A549 (cell line): ENCODE measurements around the gene ANKRD17.

Experiments
- BHLHE40 ChIP-seq: IDR thresholded peaks from 2 replicates; pipeline ENCODE4 v1.6.1; 2012; ENCODE audit warnings: low read depth, low read length, inconsistent platforms
- CEBPB ChIP-seq, 2 experiments: fragments of >200 bp in 1 of 2; sonication (Bioruptor Twin) in 1 of 2; formaldehyde crosslinking in 1 of 2; IDR thresholded peaks; 2 replicates each; pipeline ENCODE4 v1.6.1; 2012 to 2016
- ESRRA ChIP-seq: fragments of 150-350 bp; IDR thresholded peaks from 2 replicates; pipeline ENCODE4 v1.6.1; 2014; ENCODE audit warnings: mild to moderate bottlenecking, low read length, borderline replicate concordance
- JUN ChIP-seq, 2 experiments: fragments of >200 bp; sonication (Bioruptor Twin); formaldehyde crosslinking; IDR thresholded peaks; 2 replicates in 1 of 2; 3 replicates in 1 of 2; pipeline ENCODE4 v1.6.1; 2016 to 2017
- MAZ ChIP-seq: fragments of 150-350 bp; IDR thresholded peaks from 2 replicates; pipeline ENCODE4 v1.6.1; 2014; ENCODE audit warnings: antibody characterized with exemption, low read depth, low read length, borderline replicate concordance
- POLR2A ChIP-seq: IDR thresholded peaks from 2 replicates; pipeline ENCODE4 v1.6.1; 2012; ENCODE audit warnings: mild to moderate bottlenecking, low read length
- POLR2AphosphoS2 ChIP-seq: conservative IDR thresholded peaks from 2 replicates; pipeline ENCODE4 v1.6.1; 2012; ENCODE audit warnings: low read length, improper control_type of control experiment, inconsistent platforms
- RAD21 ChIP-seq, 2 experiments: fragments of >200 bp in 1 of 2; sonication (Bioruptor Twin) in 1 of 2; formaldehyde crosslinking in 1 of 2; IDR thresholded peaks in 1 of 2; conservative IDR thresholded peaks in 1 of 2; 2 replicates in 1 of 2; 3 replicates in 1 of 2; pipeline ENCODE4 v1.6.1; 2012 to 2018; ENCODE audit warnings: inconsistent platforms in 1 of 2
- RCOR1 ChIP-seq: fragments of 150-350 bp; IDR thresholded peaks from 2 replicates; pipeline ENCODE4 v1.6.1; 2014; ENCODE audit warnings: antibody characterized with exemption, low read length, low read depth
- ZSCAN20 ChIP-seq: fragments of 250-450 bp; sonication (Bioruptor Pico); IDR thresholded peaks from 2 replicates; pipeline ENCODE4 v1.8.0; 2022; ENCODE audit warnings: mild to moderate bottlenecking, moderate library complexity
- TF ChIP-seq, protein P1 (sequence below): fragments of >200 bp; sonication (Bioruptor Twin); formaldehyde crosslinking; IDR thresholded peaks from 3 replicates; pipeline ENCODE4 v1.5.1; 2016
- TF ChIP-seq, protein P2 (sequence below): fragments of 250-450 bp; sonication (Bioruptor Pico); IDR thresholded peaks from 2 replicates; pipeline ENCODE4 v1.5.0; 2021; ENCODE audit warnings: mild to moderate bottlenecking, moderate library complexity, borderline replicate concordance

DNA sequence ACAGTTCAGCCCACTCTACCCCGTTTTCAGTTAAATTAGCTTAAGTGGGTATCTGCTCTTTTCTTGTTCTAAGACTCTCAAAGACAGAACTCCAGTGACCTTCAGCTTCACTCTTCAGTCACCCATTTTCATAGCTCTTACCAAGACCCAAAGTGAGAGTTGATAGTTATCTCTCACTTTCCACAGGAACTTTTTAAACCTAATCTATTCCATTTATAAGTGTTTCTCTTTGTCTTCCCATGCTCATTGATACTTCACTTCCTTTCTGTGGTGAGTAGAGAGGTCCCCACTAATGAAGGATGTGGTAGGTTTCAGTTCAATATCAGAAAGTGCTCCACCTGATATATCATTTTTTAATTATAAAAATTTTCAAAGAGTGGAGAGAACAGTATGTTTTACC lies 222.5 kb downstream of the ANKRD17 start:
- TF ChIP-seq JUN (IDR thresholded peaks at IDR 0.05) (no peak), BHLHE40 (no peak), POLR2AphosphoS2 (no peak), RCOR1 (no peak), RAD21 (conservative IDR thresholded peaks at IDR 0.05 in 1 of 2, IDR thresholded peaks at IDR 0.05 in 1 of 2) (no peak), POLR2A (no peak), MAZ (no peak), CEBPB (IDR thresholded peaks at IDR 0.05) (no peak), ESRRA (no peak), ZSCAN20 (no peak)
- TF ChIP-seq, protein P1, sequence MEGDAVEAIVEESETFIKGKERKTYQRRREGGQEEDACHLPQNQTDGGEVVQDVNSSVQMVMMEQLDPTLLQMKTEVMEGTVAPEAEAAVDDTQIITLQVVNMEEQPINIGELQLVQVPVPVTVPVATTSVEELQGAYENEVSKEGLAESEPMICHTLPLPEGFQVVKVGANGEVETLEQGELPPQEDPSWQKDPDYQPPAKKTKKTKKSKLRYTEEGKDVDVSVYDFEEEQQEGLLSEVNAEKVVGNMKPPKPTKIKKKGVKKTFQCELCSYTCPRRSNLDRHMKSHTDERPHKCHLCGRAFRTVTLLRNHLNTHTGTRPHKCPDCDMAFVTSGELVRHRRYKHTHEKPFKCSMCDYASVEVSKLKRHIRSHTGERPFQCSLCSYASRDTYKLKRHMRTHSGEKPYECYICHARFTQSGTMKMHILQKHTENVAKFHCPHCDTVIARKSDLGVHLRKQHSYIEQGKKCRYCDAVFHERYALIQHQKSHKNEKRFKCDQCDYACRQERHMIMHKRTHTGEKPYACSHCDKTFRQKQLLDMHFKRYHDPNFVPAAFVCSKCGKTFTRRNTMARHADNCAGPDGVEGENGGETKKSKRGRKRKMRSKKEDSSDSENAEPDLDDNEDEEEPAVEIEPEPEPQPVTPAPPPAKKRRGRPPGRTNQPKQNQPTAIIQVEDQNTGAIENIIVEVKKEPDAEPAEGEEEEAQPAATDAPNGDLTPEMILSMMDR: no peak
- TF ChIP-seq, protein P2, sequence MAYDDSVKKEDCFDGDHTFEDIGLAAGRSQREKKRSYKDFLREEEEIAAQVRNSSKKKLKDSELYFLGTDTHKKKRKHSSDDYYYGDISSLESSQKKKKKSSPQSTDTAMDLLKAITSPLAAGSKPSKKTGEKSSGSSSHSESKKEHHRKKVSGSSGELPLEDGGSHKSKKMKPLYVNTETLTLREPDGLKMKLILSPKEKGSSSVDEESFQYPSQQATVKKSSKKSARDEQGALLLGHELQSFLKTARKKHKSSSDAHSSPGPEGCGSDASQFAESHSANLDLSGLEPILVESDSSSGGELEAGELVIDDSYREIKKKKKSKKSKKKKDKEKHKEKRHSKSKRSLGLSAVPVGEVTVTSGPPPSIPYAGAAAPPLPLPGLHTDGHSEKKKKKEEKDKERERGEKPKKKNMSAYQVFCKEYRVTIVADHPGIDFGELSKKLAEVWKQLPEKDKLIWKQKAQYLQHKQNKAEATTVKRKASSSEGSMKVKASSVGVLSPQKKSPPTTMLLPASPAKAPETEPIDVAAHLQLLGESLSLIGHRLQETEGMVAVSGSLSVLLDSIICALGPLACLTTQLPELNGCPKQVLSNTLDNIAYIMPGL (CRISPR knock-in tag): no peak
